MM.1S (cell line): ENCODE data around the gene DIS3L2.

Experiments used
- DNase-seq: peaks from one replicate; pipeline ENCODE4 v3.0.0-alpha.2; 2015
- H2AFZ ChIP-seq: fragments of 300-600 bp; sonication (generic); 2 replicates; pipeline ENCODE4 v1.6.0; 2016; ENCODE audit warnings: antibody characterized with exemption, low read length
- H3F3A ChIP-seq: fragments of 300-600 bp; sonication (generic); 2 replicates; pipeline ENCODE4 v1.6.1; 2016; ENCODE audit warnings: mild to moderate bottlenecking, antibody characterized with exemption, low read length, moderate library complexity, mixed read lengths; ENCODE audit not compliant: insufficient read depth
- H3K27ac ChIP-seq: fragments of 300-600 bp; sonication (generic); 2 replicates; pipeline ENCODE4 v1.5.1; 2016; ENCODE audit warnings: mild to moderate bottlenecking, low read length
- H3K27me3 ChIP-seq: fragments of 300-600 bp; sonication (generic); replicated peaks from 2 replicates; pipeline ENCODE4 v1.6.0; 2016; ENCODE audit warnings: low read length; ENCODE audit not compliant: insufficient read depth
- H3K36me3 ChIP-seq: fragments of 300-600 bp; sonication (generic); replicated peaks from 2 replicates; pipeline ENCODE4 v1.6.1; 2016; ENCODE audit warnings: mild to moderate bottlenecking, low read length, mixed read lengths; ENCODE audit not compliant: insufficient read depth
- H3K4me1 ChIP-seq: fragments of 300-600 bp; sonication (generic); 2 replicates; pipeline ENCODE4 v1.6.1; 2016; ENCODE audit warnings: low read length, mixed read lengths
- H3K4me2 ChIP-seq: fragments of 300-600 bp; sonication (generic); 2 replicates; pipeline ENCODE4 v1.6.0; 2016; ENCODE audit warnings: low read depth, low read length
- H3K4me3 ChIP-seq: fragments of 300-600 bp; sonication (generic); 2 replicates; pipeline ENCODE4 v1.5.1; 2016; ENCODE audit warnings: low read length, mixed read lengths
- H3K79me2 ChIP-seq: fragments of 300-600 bp; sonication (generic); 2 replicates; pipeline ENCODE4 v1.6.1; 2016; ENCODE audit warnings: mixed run types, low read length, mixed read lengths
- H3K9ac ChIP-seq: fragments of 300-600 bp; sonication (generic); 2 replicates; pipeline ENCODE4 v1.6.1; 2016; ENCODE audit warnings: low read length, mixed read lengths
- H3K9me2 ChIP-seq: fragments of 300-600 bp; sonication (generic); replicated peaks from 2 replicates; pipeline ENCODE4 v1.6.1; 2016; ENCODE audit warnings: mild to moderate bottlenecking, low read length, mixed read lengths; ENCODE audit not compliant: insufficient read depth
- H3K9me3 ChIP-seq: fragments of 300-600 bp; sonication (generic); replicated peaks from 2 replicates; pipeline ENCODE4 v1.6.1; 2016; ENCODE audit warnings: mild to moderate bottlenecking, low read length, mixed read lengths; ENCODE audit not compliant: insufficient read depth
- H4K20me1 ChIP-seq: fragments of 300-600 bp; sonication (generic); 2 replicates; pipeline ENCODE4 v1.6.1; 2016; ENCODE audit warnings: mild to moderate bottlenecking, low read length, moderate library complexity, mixed read lengths; ENCODE audit not compliant: insufficient read depth
- CTCF ChIP-seq: fragments of 300-600 bp; sonication (generic); IDR thresholded peaks from 2 replicates; pipeline ENCODE4 v1.5.1; 2016; ENCODE audit warnings: antibody characterized with exemption, low read length, mixed read lengths
- EZH2 ChIP-seq: fragments of 300-600 bp; sonication (generic); optimal IDR thresholded peaks from 2 replicates; pipeline ENCODE3; 2017; ENCODE audit warnings: low read depth, mild to moderate bottlenecking, antibody characterized with exemption, low read length, mixed read lengths
- EZH2phosphoT487 ChIP-seq: fragments of 300-600 bp; sonication (generic); IDR thresholded peaks from 2 replicates; pipeline ENCODE4 v1.6.1; 2018; ENCODE audit warnings: antibody characterized with exemption, low read length

DIS3L2 gene

GRCh38 chr2:232200195-232200594 lies 238.7 kb downstream of the DIS3L2 start:
- H3K4me2 ChIP-seq, result no peak overlapping the region
- H2AFZ ChIP-seq, result no peak overlapping the region
- no peak overlapping the region for H3K9ac ChIP-seq
- H3K4me1 ChIP-seq, result no peaks in the 10 kb centered on the region
- no peak for DNase-seq
- TF ChIP-seq CTCF (no peak), EZH2phosphoT487 (no peak), EZH2 (no peak)
- H3K36me3 ChIP-seq, result no peaks in the 10 kb centered on the region
- H3K4me3 ChIP-seq, result no peak overlapping the region
- no peaks in the 10 kb centered on the region for H4K20me1 ChIP-seq
- H3K27me3 ChIP-seq, result no peaks in the 10 kb centered on the region
- no peaks in the 10 kb centered on the region for H3K9me3 ChIP-seq
- H3K9me2 ChIP-seq, result no peaks in the 10 kb centered on the region
- no peak overlapping the region for H3K27ac ChIP-seq
- H3F3A ChIP-seq, result no peaks in the 10 kb centered on the region
- no peaks in the 10 kb centered on the region for H3K79me2 ChIP-seq

DNA sequence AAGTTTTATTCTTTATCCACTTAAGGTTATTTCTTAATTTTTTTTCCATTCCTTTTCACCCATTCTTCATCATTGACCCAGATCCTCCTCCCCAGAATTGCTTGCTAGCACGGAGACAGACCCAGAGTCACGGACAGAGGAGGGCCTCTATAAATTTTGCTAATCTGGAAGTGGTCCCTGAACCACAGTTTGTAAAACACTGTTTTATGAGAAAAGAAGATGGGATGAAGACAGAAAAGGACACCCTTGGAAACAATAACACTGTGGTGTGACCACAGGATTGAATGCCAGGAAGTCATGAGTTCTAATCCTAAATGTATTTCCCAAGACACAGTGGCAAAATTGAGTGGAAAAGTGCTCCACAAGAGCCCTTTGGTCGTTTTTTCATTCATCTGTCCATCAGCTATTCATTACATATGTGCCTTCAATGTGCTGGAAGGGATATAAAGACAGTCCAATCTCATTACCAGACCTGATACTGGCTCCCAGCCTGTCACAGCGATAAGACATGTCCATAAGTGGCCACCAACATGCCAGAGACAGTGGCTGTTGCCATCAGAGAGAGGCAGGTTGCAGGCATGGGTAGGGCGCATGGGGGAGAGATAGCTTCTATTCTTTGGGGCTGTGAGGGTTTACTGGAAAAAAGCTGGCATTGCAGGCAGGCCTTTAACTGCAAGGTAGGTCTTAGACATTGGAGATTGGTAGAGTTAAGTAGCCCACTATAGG lies 241.8 kb downstream of the DIS3L2 start:
- Histone ChIP-seq H3K79me2 (no peaks in the 10 kb centered on the region), H3K4me2 (no peak overlapping the region), H3K27ac (no peak overlapping the region), H3K9me3 (no peaks in the 10 kb centered on the region), H3K27me3 (no peaks in the 10 kb centered on the region), H4K20me1 (no peaks in the 10 kb centered on the region), H3K4me3 (no peak overlapping the region), H3K4me1 (no peaks in the 10 kb centered on the region), H2AFZ (no peak overlapping the region), H3K9ac (no peak overlapping the region), H3K9me2 (no peaks in the 10 kb centered on the region), H3K36me3 (no peaks in the 10 kb centered on the region), H3F3A (no peaks in the 10 kb centered on the region)
- no peak for TF ChIP-seq CTCF
- TF ChIP-seq EZH2, result no peak
- no peak for TF ChIP-seq EZH2phosphoT487
- DNase-seq, result no peak

- Histone ChIP-seq H3K36me3 (no peaks in the 10 kb centered on the region), H3K27me3 (no peaks in the 10 kb centered on the region), H3K4me3 (no peak overlapping the region), H3K4me2 (no peak overlapping the region), H3K4me1 (no peaks in the 10 kb centered on the region), H3K27ac (no peak overlapping the region), H3K79me2 (no peaks in the 10 kb centered on the region), H3F3A (no peaks in the 10 kb centered on the region), H3K9ac (no peak overlapping the region), H3K9me3 (no peaks in the 10 kb centered on the region), H3K9me2 (no peaks in the 10 kb centered on the region), H4K20me1 (no peaks in the 10 kb centered on the region), H2AFZ (no peak overlapping the region)
- DNase-seq, result no peak
- TF ChIP-seq EZH2phosphoT487, result no peak
- no peak for TF ChIP-seq CTCF
- no peak for TF ChIP-seq EZH2
Measured at GRCh38 chr2:232203936-232204335, 242.4 kb downstream of the DIS3L2 start.
